Testis (tissue), 3 donors: ENCODE measurements around the gene TDRD12. TPM values are rescaled to one million over a fixed set of nuclear protein-coding genes. Genes with fewer than 3 reads are reported as not detected.

Experiments
- DNase-seq: peaks from one replicate; pipeline ENCODE4 v3.0.0-alpha.2; 2019
- H3K27ac ChIP-seq, 2 donors: fragments of 200-600 bp; sonication (generic); one replicate each; pipeline ENCODE4 v1.5.1; 2019
- H3K27me3 ChIP-seq: fragments of 200-600 bp; sonication (generic); one replicate; pipeline ENCODE4 v1.5.1; 2019
- H3K36me3 ChIP-seq: fragments of 200-600 bp; sonication (generic); one replicate; pipeline ENCODE4 v1.5.1; 2017; ENCODE audit warnings: low read depth; ENCODE audit errors: missing control alignments
- H3K4me1 ChIP-seq: fragments of 200-600 bp; sonication (generic); one replicate; pipeline ENCODE4 v1.5.1; 2019
- H3K4me3 ChIP-seq, 2 donors: fragments of 200-600 bp; sonication (generic); one replicate each; pipeline ENCODE4 v1.5.1; 2017 to 2019
- H3K9me3 ChIP-seq: fragments of 200-600 bp; sonication (generic); one replicate; pipeline ENCODE4 v1.5.1; 2017
- POLR2A ChIP-seq: fragments of 450-650 bp; IDR thresholded peaks from one replicate; pipeline ENCODE4 v1.6.1; 2017; ENCODE audit warnings: antibody characterized with exemption, mild to moderate bottlenecking, moderate library complexity
- WGBS, 2 donors: methylation state at CpG; one replicate each; pipeline ENCODE4 v1.1.5; 2018; 5-methylcytosine and 5-hydroxymethylcytosine counted together
- intact Hi-C: fragments of 100-400 bp; cut with DNase I; formaldehyde crosslinking; loops from one replicate; pipeline ENCODE4 v1.15.1; 2023; ENCODE audit warnings: low total_unique reads
- polyA plus RNA-seq: library from polyadenylated mRNA; stranded (reverse); fragments of 350-450 nt; fragmentation: Illumina TruSeq; extraction: RNeasy Lipid Tissue Mini Kit (QIAGEN cat#74804); gene quantifications from one replicate; pipeline ENCODE4 v1.2.3, GENCODE V29; 2014; ENCODE audit warnings: low read depth, low replicate concordance; ENCODE audit not compliant: insufficient read depth
- total RNA-seq, 2 donors: library from RNA; depleted of rRNA; stranded (reverse); fragments of >200 nt; gene quantifications; one replicate each; pipeline ENCODE4 v1.2.3, GENCODE V29; 2016
- TF ChIP-seq, protein P1 (sequence below), 3 experiments: fragments of 450-650 bp in 2 of 3; fragments of 200-600 bp in 1 of 3; sonication (generic) in 1 of 3; IDR thresholded peaks; one replicate each; pipeline ENCODE4 v1.5.1; 2016 to 2019; ENCODE audit warnings: antibody characterized with exemption in 3 of 3, mild to moderate bottlenecking in 2 of 3, moderate library complexity in 1 of 3

TDRD12 gene
- total and polyA plus RNA-seq, 3 donors from 2014 or later = 24.3 to 33.4 (median 30.6) TPM

DNA sequence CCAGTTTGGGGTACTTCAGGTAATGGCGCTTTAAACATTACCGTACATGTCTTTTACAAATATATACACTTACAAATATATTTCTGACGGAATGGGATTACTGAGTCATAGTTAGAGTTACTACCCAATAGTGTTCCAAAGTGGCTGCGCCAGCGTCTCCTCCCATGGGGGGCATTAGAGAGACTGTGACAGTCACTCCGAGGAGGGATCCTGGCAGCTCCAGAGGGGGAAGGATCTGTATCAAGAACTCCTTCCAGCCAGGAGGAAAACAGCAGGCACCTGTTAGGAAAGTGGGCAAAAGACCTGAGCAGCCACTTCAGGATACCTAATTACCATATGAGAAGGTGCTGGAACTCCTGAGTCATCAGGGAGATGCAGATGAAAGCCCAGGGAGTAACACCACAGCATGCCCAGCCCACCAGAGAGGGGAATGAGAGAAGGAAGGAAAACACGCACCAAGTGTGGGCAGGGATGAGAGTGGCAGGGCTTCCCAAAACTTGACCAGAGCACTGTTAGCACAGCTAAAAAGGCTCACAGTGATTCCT, 97.1 kb downstream of the TDRD12 start:
- Histone ChIP-seq H3K9me3 (no peaks in the 10 kb centered on the region), H3K4me3 (no peak overlapping the region), H3K4me1 (no peaks in the 10 kb centered on the region), H3K27ac (no peak overlapping the region), H3K27me3 (no peaks in the 10 kb centered on the region), H3K36me3 (no peaks in the 10 kb centered on the region)
- DNase-seq = no peak
- intact Hi-C loops = no loop called here
- WGBS, 2 donors = 75 to 76% methylated on average over 7 of the region's 7 CpGs
- TF ChIP-seq POLR2A = no peak
- TF ChIP-seq, protein P1, sequence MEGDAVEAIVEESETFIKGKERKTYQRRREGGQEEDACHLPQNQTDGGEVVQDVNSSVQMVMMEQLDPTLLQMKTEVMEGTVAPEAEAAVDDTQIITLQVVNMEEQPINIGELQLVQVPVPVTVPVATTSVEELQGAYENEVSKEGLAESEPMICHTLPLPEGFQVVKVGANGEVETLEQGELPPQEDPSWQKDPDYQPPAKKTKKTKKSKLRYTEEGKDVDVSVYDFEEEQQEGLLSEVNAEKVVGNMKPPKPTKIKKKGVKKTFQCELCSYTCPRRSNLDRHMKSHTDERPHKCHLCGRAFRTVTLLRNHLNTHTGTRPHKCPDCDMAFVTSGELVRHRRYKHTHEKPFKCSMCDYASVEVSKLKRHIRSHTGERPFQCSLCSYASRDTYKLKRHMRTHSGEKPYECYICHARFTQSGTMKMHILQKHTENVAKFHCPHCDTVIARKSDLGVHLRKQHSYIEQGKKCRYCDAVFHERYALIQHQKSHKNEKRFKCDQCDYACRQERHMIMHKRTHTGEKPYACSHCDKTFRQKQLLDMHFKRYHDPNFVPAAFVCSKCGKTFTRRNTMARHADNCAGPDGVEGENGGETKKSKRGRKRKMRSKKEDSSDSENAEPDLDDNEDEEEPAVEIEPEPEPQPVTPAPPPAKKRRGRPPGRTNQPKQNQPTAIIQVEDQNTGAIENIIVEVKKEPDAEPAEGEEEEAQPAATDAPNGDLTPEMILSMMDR (IDR thresholded peaks at IDR 0.05) = no peak

DNA sequence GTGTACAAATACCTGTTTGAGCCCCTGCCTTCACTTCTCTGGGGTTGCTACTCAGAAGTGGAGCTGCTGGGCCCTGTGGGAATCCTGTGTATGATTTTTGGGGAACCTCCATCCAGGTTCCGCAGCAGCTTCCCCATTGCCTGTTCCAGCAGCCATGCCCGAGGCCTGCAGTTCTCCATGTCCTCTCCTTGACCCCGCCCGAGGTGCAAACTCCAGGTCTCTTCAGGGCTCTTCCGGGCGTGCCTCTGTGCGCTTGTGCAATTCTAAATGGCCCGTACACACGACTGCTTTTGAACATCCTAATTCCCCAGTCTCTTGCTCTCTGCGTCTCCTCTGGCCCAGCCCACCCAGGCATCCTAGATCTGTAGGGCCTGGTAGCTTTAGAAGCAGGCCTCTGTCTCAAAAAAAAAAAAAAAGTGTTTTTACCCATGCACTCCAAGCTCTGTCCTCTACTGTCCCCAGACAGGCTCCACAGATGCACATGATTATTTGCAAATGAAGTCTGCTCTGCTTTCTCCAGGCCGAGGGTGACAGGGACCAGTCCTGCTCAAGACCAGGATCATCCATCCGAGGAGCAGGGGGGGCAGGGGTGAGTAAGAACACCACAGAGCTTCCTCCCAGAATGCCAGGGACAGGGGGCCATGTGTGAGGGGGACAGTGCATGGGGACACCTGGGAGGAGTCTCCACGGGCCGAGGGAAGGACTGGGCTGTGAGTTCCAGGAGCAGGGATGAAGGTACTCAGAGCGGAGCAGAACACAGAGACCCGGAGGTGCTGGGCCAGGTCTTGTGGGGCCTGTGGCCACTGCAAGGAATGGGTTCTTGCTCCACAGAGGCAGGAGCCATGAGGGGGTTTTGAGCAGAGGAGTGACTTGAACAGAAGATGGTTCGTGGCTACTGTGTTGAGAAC, 98.3 kb downstream of the TDRD12 start:
- no peaks in the 10 kb centered on the region for H3K27me3 ChIP-seq
- H3K36me3 ChIP-seq = no peaks in the 10 kb centered on the region
- intact Hi-C loops = no loop called here
- H3K4me3 ChIP-seq = no peak overlapping the region
- no peaks in the 10 kb centered on the region for H3K4me1 ChIP-seq
- TF ChIP-seq, protein P1 (IDR thresholded peaks at IDR 0.05) = no peak
- TF ChIP-seq POLR2A = no peak
- no peak for DNase-seq
- 87 to 88% methylated on average over 17 of the region's 17 CpGs for WGBS, 2 donors
- no peaks in the 10 kb centered on the region for H3K9me3 ChIP-seq
- H3K27ac ChIP-seq = no peak overlapping the region

DNA sequence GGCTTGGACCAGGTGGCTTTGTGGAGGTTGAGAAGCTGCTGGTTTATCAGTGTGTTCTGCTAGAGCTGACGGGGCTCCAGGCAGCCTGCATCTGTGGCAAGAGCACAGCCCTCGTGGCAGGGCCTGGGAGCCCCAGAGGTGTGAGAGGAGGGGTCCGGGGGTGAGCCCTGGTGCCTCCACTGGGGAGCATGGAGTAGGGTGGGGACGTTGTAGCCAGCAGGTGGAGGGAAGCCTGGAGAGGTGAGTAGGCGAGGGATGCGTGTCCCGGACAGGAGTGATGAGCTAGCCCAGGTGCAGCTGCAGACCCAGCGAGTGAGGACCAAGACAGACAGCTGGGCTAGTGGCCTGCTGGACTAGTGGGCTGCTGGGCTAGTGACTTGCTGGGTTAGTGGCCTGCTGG, 99.0 kb downstream of the TDRD12 start:
- intact Hi-C loops = no loop called here
- no peaks in the 10 kb centered on the region for H3K27me3 ChIP-seq
- WGBS, 2 donors = 75 to 82% methylated on average over 8 of the region's 8 CpGs

DNA sequence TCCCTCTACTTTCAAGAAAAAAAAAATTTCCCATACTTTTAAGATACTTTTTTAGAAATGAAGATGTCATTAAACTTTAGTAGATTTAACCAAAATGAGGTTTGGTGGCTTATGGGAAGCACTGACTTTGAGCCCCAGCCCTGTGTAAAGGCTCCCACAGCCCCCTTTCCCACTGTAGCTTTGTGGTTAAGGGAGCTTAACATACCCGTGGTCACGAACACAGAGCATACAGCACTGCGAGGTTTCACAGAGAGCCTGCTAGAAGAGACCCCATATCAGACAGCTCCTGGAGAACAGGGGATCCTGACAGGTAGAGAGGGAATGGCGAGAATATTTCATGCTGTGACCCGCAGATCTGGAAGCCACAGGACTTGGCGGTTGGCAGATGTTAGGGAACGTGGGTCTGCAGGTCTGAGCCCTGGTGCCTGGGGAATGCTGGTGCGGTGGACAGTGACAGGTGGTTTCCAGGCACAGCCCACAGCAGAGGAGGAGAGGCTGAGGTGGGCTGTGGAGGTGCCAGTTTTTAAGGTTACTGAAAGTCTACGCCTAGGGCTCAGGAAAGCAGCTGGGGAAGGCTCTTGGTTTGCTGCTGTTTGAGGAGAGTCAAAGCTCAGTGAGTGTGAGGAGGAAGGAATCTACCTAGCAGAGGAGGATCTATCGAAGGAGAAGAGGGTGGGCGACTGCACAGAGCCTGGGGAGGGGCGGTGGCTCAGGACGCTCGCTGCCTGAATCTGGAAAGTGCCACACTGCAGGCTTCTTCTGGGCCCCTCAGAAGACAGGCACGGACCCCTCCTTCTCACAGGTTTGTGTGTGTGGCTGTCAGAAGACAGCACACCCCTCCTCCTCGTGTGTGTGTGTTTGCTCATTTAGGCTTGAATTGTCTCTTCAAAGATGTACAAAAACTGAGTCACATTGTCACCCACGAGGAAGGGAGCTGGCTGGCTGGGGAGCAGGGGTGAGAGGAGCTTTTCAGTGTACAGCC, 100.1 kb downstream of the TDRD12 start:
- Histone ChIP-seq H3K4me3 (no peak overlapping the region), H3K27ac (no peak overlapping the region), H3K27me3 (no peaks in the 10 kb centered on the region), H3K9me3 (no peaks in the 10 kb centered on the region), H3K4me1 (no peaks in the 10 kb centered on the region), H3K36me3 (no peaks in the 10 kb centered on the region)
- intact Hi-C loops = no loop called here
- no peak for DNase-seq
- TF ChIP-seq, protein P1 (IDR thresholded peaks at IDR 0.05) = no peak
- TF ChIP-seq POLR2A = no peak
- WGBS, 2 donors = 73 to 75% methylated on average over 17 of the region's 17 CpGs

More for the DNA sequence above, 99.0 kb downstream of the TDRD12 start:
- Histone ChIP-seq H3K36me3 (no peaks in the 10 kb centered on the region), H3K4me1 (no peaks in the 10 kb centered on the region), H3K4me3 (no peak overlapping the region), H3K9me3 (no peaks in the 10 kb centered on the region), H3K27ac (no peak overlapping the region)
- TF ChIP-seq POLR2A = no peak
- TF ChIP-seq, protein P1 (IDR thresholded peaks at IDR 0.05) = no peak
- DNase-seq = no peak
